Measurements from ENCODE around the gene SMYD4.
"Not testable (repeated sequence)": the region's sequence is repeated elsewhere in the genome, so short reads cannot be mapped to it uniquely, and the experiment has no call there.

Gene SMYD4

GRCh38 chr17:1810450-1811103 lies 19.1 kb downstream of the SMYD4 start:
- TF ChIP-seq JUND (IDR thresholded peaks at IDR 0.05; ENCODE audit: low read depth): no peak
- DNase-seq (ENCODE audit: low read depth in 1 of 2, low spot score in 1 of 2): no peak
- in situ Hi-C loops (cut with HindIII; ENCODE audit: low pct_unique_long_range_greater_than_20kb, low sequenced_read_pairs): no loop called here

GRCh38 chr17:1809815-1810214 lies 19.9 kb downstream of the SMYD4 start:
- in situ Hi-C loops (cut with HindIII; ENCODE audit: low pct_unique_long_range_greater_than_20kb, low sequenced_read_pairs); DNase-seq (ENCODE audit: low read depth in 1 of 2, low spot score in 1 of 2): not testable (repeated sequence)

GRCh38 chr17:1808644-1809043 lies 21.1 kb downstream of the SMYD4 start:
- no peak for TF ChIP-seq JUND (IDR thresholded peaks at IDR 0.05; ENCODE audit: low read depth)
- in situ Hi-C loops (cut with HindIII; ENCODE audit: low pct_unique_long_range_greater_than_20kb, low sequenced_read_pairs): no loop called here

GRCh38 chr17:1807890-1808289 lies 21.8 kb downstream of the SMYD4 start:
- TF ChIP-seq JUND (IDR thresholded peaks at IDR 0.05; ENCODE audit: low read depth): no peak
- in situ Hi-C loops (cut with HindIII; ENCODE audit: low pct_unique_long_range_greater_than_20kb, low sequenced_read_pairs): no loop called here
- no peak for DNase-seq (ENCODE audit: low read depth in 1 of 2, low spot score in 1 of 2)

More at GRCh38 chr17:1808644-1809043, 21.1 kb downstream of the SMYD4 start:
- no peak for DNase-seq (ENCODE audit: low read depth in 1 of 2, low spot score in 1 of 2)

- no peak for DNase-seq (ENCODE audit: low read depth in 1 of 2, low spot score in 1 of 2)
- in situ Hi-C loops (cut with HindIII; ENCODE audit: low pct_unique_long_range_greater_than_20kb, low sequenced_read_pairs): no loop called here
- no peak for TF ChIP-seq JUND (IDR thresholded peaks at IDR 0.05; ENCODE audit: low read depth)
Measured at GRCh38 chr17:1803280-1803679, 26.4 kb downstream of the SMYD4 start.

GRCh38 chr17:1802429-1802828 lies 27.3 kb downstream of the SMYD4 start:
- in situ Hi-C loops (cut with HindIII; ENCODE audit: low pct_unique_long_range_greater_than_20kb, low sequenced_read_pairs): no loop called here
- TF ChIP-seq JUND (IDR thresholded peaks at IDR 0.05; ENCODE audit: low read depth): no peak
- DNase-seq (ENCODE audit: low read depth in 1 of 2, low spot score in 1 of 2): no peak

- DNase-seq (ENCODE audit: low read depth in 1 of 2, low spot score in 1 of 2): no peak
- in situ Hi-C loops (cut with HindIII; ENCODE audit: low pct_unique_long_range_greater_than_20kb, low sequenced_read_pairs): no loop called here
- no peak for TF ChIP-seq JUND (IDR thresholded peaks at IDR 0.05; ENCODE audit: low read depth)
Measured at GRCh38 chr17:1800712-1801111, 29.0 kb downstream of the SMYD4 start.

- DNase-seq (ENCODE audit: low read depth in 1 of 2, low spot score in 1 of 2): no peak
- in situ Hi-C loops (cut with HindIII; ENCODE audit: low pct_unique_long_range_greater_than_20kb, low sequenced_read_pairs): no loop called here
- no peak for TF ChIP-seq JUND (IDR thresholded peaks at IDR 0.05; ENCODE audit: low read depth)
Measured at GRCh38 chr17:1800240-1800639, 29.5 kb downstream of the SMYD4 start.

- in situ Hi-C loops (cut with HindIII; ENCODE audit: low pct_unique_long_range_greater_than_20kb, low sequenced_read_pairs); DNase-seq (ENCODE audit: low read depth in 1 of 2, low spot score in 1 of 2): not testable (repeated sequence)
Measured at GRCh38 chr17:1797846-1798245, 31.9 kb downstream of the SMYD4 start.

- in situ Hi-C loops (cut with HindIII; ENCODE audit: low pct_unique_long_range_greater_than_20kb, low sequenced_read_pairs): no loop called here
- no peak for DNase-seq (ENCODE audit: low read depth in 1 of 2, low spot score in 1 of 2)
- TF ChIP-seq JUND (IDR thresholded peaks at IDR 0.05; ENCODE audit: low read depth): no peak
Measured at GRCh38 chr17:1797323-1797722, 32.4 kb downstream of the SMYD4 start.

- in situ Hi-C loops (cut with HindIII; ENCODE audit: low pct_unique_long_range_greater_than_20kb, low sequenced_read_pairs): no loop called here
- DNase-seq (ENCODE audit: low read depth in 1 of 2, low spot score in 1 of 2): no peak
- no peak for TF ChIP-seq JUND (IDR thresholded peaks at IDR 0.05; ENCODE audit: low read depth)
Measured at GRCh38 chr17:1796800-1797199, 32.9 kb downstream of the SMYD4 start.

GRCh38 chr17:1793447-1793806 lies 36.3 kb downstream of the SMYD4 start:
- in situ Hi-C loops (cut with HindIII; ENCODE audit: low pct_unique_long_range_greater_than_20kb, low sequenced_read_pairs): no loop called here
- DNase-seq (ENCODE audit: low read depth in 1 of 2, low spot score in 1 of 2): peak in 1 of 2 experiments; percentile 28
- TF ChIP-seq JUND (IDR thresholded peaks at IDR 0.05; ENCODE audit: low read depth): no peak

GRCh38 chr17:1792495-1793446 lies 36.9 kb downstream of the SMYD4 start:
- in situ Hi-C loops (cut with HindIII; ENCODE audit: low pct_unique_long_range_greater_than_20kb, low sequenced_read_pairs): no loop called here

More at GRCh38 chr17:1792495-1793446, 36.9 kb downstream of the SMYD4 start:
- DNase-seq (ENCODE audit: low read depth in 1 of 2, low spot score in 1 of 2): no peak
- TF ChIP-seq JUND (IDR thresholded peaks at IDR 0.05; ENCODE audit: low read depth): no peak

All from T47D (cell line).